ENCODE data around the gene HM13.

DNA sequence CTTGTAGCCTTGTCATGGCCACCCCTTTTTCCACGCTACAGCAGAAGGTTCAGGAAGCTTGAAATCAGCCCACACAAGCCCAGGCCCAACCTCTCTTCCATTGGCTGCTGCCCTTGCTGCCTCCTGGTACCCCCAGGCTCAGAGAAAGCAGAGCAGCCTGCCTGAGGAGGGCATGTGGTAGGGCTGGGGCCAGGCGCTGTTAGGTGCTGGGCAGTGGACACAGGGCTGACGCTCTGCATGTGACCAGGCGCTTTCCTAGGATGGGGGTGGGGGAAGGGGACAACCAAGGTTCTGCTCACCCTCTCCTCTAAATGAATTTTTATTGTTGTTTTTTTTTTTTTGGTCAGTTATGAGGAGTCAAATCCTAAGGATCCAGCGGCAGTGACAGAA, 54.5 kb downstream of the HM13 start:
- TF ChIP-seq CTCF (conservative IDR thresholded peaks at IDR 0.05): no peak
- no peak for TF ChIP-seq ZFX (IDR thresholded peaks at IDR 0.05)
